ENCODE results near the gene SH3PXD2B. TPM values are rescaled to one million over a fixed set of nuclear protein-coding genes. Genes with fewer than 3 reads are reported as not detected.
"Not testable (repeated sequence)": the region's sequence is repeated elsewhere in the genome, so short reads cannot be mapped to it uniquely, and the experiment has no call there.

The SH3PXD2B gene
- total and polyA plus RNA-seq, 11 donors, result 1.1 to 22.7 (median 6.9) TPM

DNA sequence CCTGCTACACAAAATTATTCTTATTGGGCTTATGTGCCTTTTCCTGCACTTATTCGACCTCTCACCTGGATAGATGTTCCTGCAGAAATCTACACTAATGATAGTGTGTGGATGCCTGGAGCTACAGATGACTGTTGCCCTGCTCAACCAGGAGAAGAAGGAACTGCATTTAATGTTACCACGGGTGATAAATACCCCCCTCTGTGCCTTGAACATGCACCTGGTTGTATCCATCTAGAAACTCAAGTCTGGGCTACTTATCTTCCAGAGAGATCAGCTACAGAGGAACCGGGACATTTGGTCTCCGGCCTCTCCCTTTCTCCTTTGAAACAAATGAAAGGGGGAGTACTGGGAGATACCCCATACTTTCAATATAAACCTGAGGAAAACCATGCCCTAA, 54.5 kb downstream of the SH3PXD2B start:
- WGBS, 4 donors, result 88 to 94% (median 91%) methylated on average over 4 of the region's 4 CpGs
- H3K4me3 ChIP-seq, result no peak overlapping the region
- no peaks in the 10 kb centered on the region for H3K27me3 ChIP-seq
- DNase-seq (no peak), ATAC-seq (no peak)
- H3K36me3 ChIP-seq, result peaks cover 0 to 14% (median 0%) of the 10 kb centered on the region in 9 donors
- no peak overlapping the region for H3K27ac ChIP-seq
- peaks cover 0 to 14% (median 4%) of the 10 kb centered on the region in 12 donors for H3K9me3 ChIP-seq
- TF ChIP-seq, protein P1, sequence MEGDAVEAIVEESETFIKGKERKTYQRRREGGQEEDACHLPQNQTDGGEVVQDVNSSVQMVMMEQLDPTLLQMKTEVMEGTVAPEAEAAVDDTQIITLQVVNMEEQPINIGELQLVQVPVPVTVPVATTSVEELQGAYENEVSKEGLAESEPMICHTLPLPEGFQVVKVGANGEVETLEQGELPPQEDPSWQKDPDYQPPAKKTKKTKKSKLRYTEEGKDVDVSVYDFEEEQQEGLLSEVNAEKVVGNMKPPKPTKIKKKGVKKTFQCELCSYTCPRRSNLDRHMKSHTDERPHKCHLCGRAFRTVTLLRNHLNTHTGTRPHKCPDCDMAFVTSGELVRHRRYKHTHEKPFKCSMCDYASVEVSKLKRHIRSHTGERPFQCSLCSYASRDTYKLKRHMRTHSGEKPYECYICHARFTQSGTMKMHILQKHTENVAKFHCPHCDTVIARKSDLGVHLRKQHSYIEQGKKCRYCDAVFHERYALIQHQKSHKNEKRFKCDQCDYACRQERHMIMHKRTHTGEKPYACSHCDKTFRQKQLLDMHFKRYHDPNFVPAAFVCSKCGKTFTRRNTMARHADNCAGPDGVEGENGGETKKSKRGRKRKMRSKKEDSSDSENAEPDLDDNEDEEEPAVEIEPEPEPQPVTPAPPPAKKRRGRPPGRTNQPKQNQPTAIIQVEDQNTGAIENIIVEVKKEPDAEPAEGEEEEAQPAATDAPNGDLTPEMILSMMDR (IDR thresholded peaks at IDR 0.05), result no peak
- no peak for TF ChIP-seq POLR2A (IDR thresholded peaks at IDR 0.05)
- peaks cover 0 to 27% (median 9%) of the 10 kb centered on the region in 12 donors for H3K4me1 ChIP-seq
- intact Hi-C loops (cut with DNase I), result no loop called here

DNA sequence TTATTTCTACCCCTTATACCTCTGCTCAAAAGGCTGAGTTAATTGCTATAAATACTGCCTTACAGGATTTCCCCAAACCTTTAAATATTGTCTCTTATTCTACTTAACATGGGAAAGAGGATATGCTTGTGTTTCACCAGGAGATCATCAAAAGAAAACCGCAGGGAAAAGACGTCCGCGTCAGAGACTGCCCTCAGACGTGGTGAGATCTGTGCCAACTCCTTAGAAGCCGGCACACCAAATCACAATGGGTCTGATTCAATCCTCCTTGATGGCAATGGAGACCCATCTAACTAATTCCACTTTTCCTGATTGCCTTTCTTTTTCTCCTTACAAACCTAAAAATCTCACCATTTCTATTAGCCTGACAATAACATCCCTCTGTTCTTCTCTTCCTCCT, 55.0 kb downstream of the SH3PXD2B start:
- Histone ChIP-seq H3K27me3 (no peaks in the 10 kb centered on the region), H3K36me3 (peaks cover 0 to 14% (median 3%) of the 10 kb centered on the region in 9 donors), H3K4me3 (no peak overlapping the region), H3K27ac (no peak overlapping the region), H3K9me3 (peaks cover 0 to 14% (median 4%) of the 10 kb centered on the region in 12 donors), H3K4me1 (peaks cover 0 to 25% (median 9%) of the 10 kb centered on the region in 12 donors)
- no peak for TF ChIP-seq POLR2A (IDR thresholded peaks at IDR 0.05)
- TF ChIP-seq, protein P1 (IDR thresholded peaks at IDR 0.05), result no peak
- no peak for ATAC-seq
- 75 to 92% (median 80%) methylated on average over 6 of the region's 6 CpGs for WGBS, 4 donors
- intact Hi-C loops (cut with DNase I), result no loop called here
- DNase-seq, result no peak

DNA sequence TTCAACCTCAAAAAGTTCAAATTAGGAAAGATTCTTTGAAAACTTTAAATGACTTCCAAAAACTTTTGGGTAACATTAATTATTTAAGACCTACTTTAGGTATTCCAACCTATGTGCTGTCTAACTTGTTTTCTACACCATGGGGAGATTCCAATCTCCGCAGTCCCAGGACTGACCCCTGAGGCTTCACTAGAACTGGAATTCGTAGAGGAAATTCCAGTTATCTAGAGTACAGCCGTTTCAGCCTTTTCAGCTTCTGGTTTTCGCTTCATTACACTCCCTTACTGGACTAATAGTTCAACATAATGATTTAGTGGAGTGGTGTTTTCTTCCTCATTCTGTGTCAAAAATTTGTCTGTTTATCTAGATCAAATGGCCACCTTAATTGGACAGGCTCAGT, 55.7 kb downstream of the SH3PXD2B start:
- intact Hi-C loops (cut with DNase I); H3K27ac ChIP-seq; H3K4me3 ChIP-seq; H3K27me3 ChIP-seq; DNase-seq; ATAC-seq: not testable (repeated sequence)
- 79 to 90% (median 85%) methylated on average over 4 of the region's 4 CpGs for WGBS, 4 donors
- H3K4me1 ChIP-seq, result peaks cover 0 to 18% (median 9%) of the 10 kb centered on the region in 12 donors
- peaks cover 0 to 18% (median 10%) of the 10 kb centered on the region in 9 donors for H3K36me3 ChIP-seq
- H3K9me3 ChIP-seq, result peaks cover 0 to 14% (median 4%) of the 10 kb centered on the region in 12 donors

DNA sequence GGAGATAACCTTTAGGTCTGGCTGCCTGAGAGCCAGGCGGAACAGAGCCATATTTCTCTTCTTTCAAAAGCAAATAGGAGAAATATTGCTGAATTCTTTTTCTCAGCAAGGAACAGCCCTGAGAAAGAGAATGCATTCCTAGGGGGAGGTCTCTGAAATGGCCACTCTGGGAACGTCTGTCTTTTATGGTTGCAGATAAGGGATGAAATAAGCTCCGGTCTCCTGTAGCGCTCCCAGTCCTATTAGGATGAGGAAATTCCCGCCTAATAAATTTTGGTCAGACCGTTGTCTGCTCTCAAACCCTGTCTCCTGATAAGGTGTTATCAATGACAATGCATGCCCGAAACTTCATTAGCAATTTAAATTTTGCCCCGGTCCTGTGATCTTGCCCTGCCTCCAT, 57.3 kb downstream of the SH3PXD2B start:
- intact Hi-C loops (cut with DNase I); DNase-seq; H3K27me3 ChIP-seq; ATAC-seq; H3K4me1 ChIP-seq; H3K27ac ChIP-seq; H3K4me3 ChIP-seq: not testable (repeated sequence)
- WGBS, 4 donors, result 89 to 95% (median 94%) methylated on average over 8 of the region's 8 CpGs
- Histone ChIP-seq H3K36me3 (peaks cover 0 to 30% (median 14%) of the 10 kb centered on the region in 9 donors), H3K9me3 (peaks cover 0 to 14% (median 4%) of the 10 kb centered on the region in 12 donors)

DNA sequence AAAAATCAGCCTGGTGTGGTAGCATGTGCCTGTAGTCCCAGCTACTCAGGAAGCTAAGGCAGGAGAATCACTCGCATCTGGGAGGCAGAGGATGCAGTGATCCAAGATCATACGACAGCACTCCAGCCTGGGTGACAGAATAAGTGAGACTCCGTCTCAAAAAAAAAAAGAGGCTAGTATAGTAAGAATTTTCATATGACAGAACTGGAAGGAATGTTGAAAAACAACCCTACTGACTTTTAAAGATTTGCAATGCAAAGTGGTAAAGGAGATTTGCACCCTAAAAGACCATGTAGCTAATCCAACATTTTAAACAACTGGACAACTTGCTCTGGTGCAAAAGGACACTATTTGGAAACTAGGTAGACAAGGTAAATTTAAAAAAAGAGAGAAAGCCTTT, 58.1 kb downstream of the SH3PXD2B start:
- 96 to 98% (median 97%) methylated on average over 3 of the region's 3 CpGs for WGBS, 4 donors

More for the DNA sequence above, 58.1 kb downstream of the SH3PXD2B start:
- no peak for DNase-seq
- Histone ChIP-seq H3K27me3 (no peaks in the 10 kb centered on the region), H3K9me3 (peaks cover 0 to 14% (median 4%) of the 10 kb centered on the region in 12 donors), H3K4me3 (no peak overlapping the region), H3K27ac (no peak overlapping the region), H3K4me1 (peaks cover 0 to 6% (median 0%) of the 10 kb centered on the region in 12 donors), H3K36me3 (peaks cover 0 to 33% (median 14%) of the 10 kb centered on the region in 9 donors)
- intact Hi-C loops (cut with DNase I), result no loop called here
- TF ChIP-seq, protein P1 (IDR thresholded peaks at IDR 0.05), result no peak
- no peak for TF ChIP-seq POLR2A (IDR thresholded peaks at IDR 0.05)
- no peak for ATAC-seq
